PC-9 (cell line): ENCODE measurements around the gene R3HDM2. TPM values are rescaled to one million over a fixed set of nuclear protein-coding genes. Genes with fewer than 3 reads are reported as not detected.

Experiments used
- BruUV-seq: library from RNA; stranded (reverse); fragments of 400-500 nt; replicated peaks from 2 replicates; lab custom pipeline; 2021; lab: Mats Ljungman, UMichigan
- CTCF ChIA-PET: fragments of 300-600 bp; sonication (Branson Sonifier 250); formaldehyde crosslinking; loops from one replicate; lab custom pipeline; 2022; ENCODE audit warnings: antibody characterized with exemption; lab: Charles Lee
- POLR2A ChIA-PET: fragments of 300-600 bp; sonication (Branson Sonifier 250); formaldehyde crosslinking; loops from one replicate; lab custom pipeline; 2022; ENCODE audit warnings: antibody characterized with exemption; ENCODE audit not compliant: unreplicated experiment; lab: Charles Lee
- DNase-seq, 2 experiments: peaks; one replicate each; pipeline versions ENCODE4 v3.0.0 to v3.0.0-alpha.2; 2015 to 2022; ENCODE audit warnings: mixed read lengths in 1 of 2
- H2AFZ ChIP-seq: fragments of 200-600 bp; sonication (generic); 2 replicates; pipeline ENCODE4 v1.8.1; 2017; ENCODE audit warnings: antibody characterized with exemption
- H3F3A ChIP-seq: fragments of 200-600 bp; sonication (generic); 2 replicates; pipeline ENCODE4 v1.8.1; 2017; ENCODE audit warnings: antibody characterized with exemption, mild to moderate bottlenecking, low read depth; ENCODE audit not compliant: insufficient read depth
- H3K27ac ChIP-seq: fragments of 200-600 bp; sonication (generic); 2 replicates; pipeline ENCODE4 v1.6.1; 2016; ENCODE audit warnings: mixed run types
- H3K27me3 ChIP-seq: fragments of 200-600 bp; sonication (generic); 2 replicates; pipeline ENCODE4 v1.6.1; 2016; ENCODE audit warnings: low read depth, mixed run types; ENCODE audit not compliant: insufficient read depth
- H3K36me3 ChIP-seq: fragments of 200-600 bp; sonication (generic); 2 replicates; pipeline ENCODE4 v1.6.1; 2016; ENCODE audit warnings: low read depth, mixed run types
- H3K4me1 ChIP-seq: fragments of 200-600 bp; sonication (generic); replicated peaks from 2 replicates; pipeline ENCODE4 v1.6.1; 2016; ENCODE audit warnings: mixed run types; ENCODE audit not compliant: insufficient read depth
- H3K4me2 ChIP-seq: fragments of 200-600 bp; sonication (generic); 2 replicates; pipeline ENCODE4 v1.6.1; 2017; ENCODE audit warnings: mixed run types
- H3K4me3 ChIP-seq: fragments of 200-600 bp; sonication (generic); 2 replicates; pipeline ENCODE4 v1.6.1; 2016; ENCODE audit warnings: mixed run types
- H3K79me2 ChIP-seq: fragments of 200-600 bp; sonication (generic); 2 replicates; pipeline ENCODE4 v1.6.1; 2017; ENCODE audit warnings: low read depth, mixed run types
- H3K9me2 ChIP-seq: fragments of 200-600 bp; sonication (generic); 2 replicates; pipeline ENCODE4 v1.8.1; 2017; ENCODE audit warnings: mild to moderate bottlenecking; ENCODE audit not compliant: insufficient read depth
- H3K9me3 ChIP-seq: fragments of 200-600 bp; sonication (generic); 2 replicates; pipeline ENCODE4 v1.8.1; 2016; ENCODE audit warnings: low read depth; ENCODE audit not compliant: insufficient read depth
- H4K20me1 ChIP-seq: fragments of 200-600 bp; sonication (generic); 2 replicates; pipeline ENCODE4 v1.8.1; 2017; ENCODE audit not compliant: insufficient read depth
- CTCF ChIP-seq: fragments of 200-600 bp; sonication (generic); conservative IDR thresholded peaks from 2 replicates; pipeline ENCODE4 v1.6.1; 2017; ENCODE audit warnings: mixed run types, antibody characterized with exemption, mild to moderate bottlenecking, moderate library complexity
- EZH2 ChIP-seq: fragments of 200-600 bp; sonication (generic); IDR thresholded peaks from 2 replicates; pipeline ENCODE4 v1.8.0; 2017; ENCODE audit warnings: antibody characterized with exemption, low read depth
- intact Hi-C: fragments of 100-400 bp; cut with micrococcal nuclease; formaldehyde crosslinking; loops from one replicate; pipeline ENCODE4 v1.10.0; 2022; ENCODE audit not compliant: unreplicated experiment
- total RNA-seq: library from RNA; stranded (reverse); gene quantifications from 2 replicates; pipeline ENCODE4 v1.2.3, GENCODE V29; 2021

The R3HDM2 gene
- total RNA-seq, 1 experiment from 2014 or later = 65.1 TPM

DNA sequence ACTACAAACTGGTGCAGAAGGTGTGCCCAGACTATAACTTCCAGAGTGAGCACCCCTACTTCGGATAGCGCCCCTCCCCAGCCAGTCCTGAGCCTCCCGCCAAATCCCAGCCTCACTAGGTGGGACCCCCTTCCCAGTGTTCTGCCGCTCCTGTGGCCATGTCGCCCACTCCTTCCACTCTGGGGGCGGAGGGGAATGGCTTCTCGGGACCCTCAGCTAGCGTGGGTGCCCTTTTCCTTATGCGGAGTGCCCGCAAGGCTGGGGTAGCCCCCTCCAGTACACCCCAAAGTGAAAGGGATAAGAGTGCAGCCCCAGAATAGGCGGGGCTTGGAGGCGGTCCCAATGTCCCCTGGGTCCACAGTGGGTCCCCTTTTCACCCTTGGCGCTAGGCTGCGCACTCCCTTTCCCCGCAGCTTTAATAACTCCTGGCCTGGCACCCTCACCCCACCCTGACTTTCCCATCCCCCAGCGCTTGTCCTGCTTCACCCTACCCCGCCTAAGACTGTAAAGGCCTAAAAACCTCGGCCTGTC is 205.1 kb downstream of the R3HDM2 start:
- no peaks in the 10 kb centered on the region for H3K9me2 ChIP-seq
- no peaks in the 10 kb centered on the region for H4K20me1 ChIP-seq
- DNase-seq = no peak
- H3K4me3 ChIP-seq = no peak overlapping the region
- peaks cover 19% of the 10 kb centered on the region for H3K4me1 ChIP-seq
- CTCF ChIA-PET = no interaction called here
- no peak overlapping the region for H2AFZ ChIP-seq
- H3K36me3 ChIP-seq = no peaks in the 10 kb centered on the region
- no TSS peak for BruUV-seq
- no peak overlapping the region for H3K27ac ChIP-seq
- H3F3A ChIP-seq = peaks cover 14% of the 10 kb centered on the region; the same call in 1 of the 2 replicates
- peaks cover 20% of the 10 kb centered on the region for H3K79me2 ChIP-seq
- no peak overlapping the region for H3K4me2 ChIP-seq
- no peak for TF ChIP-seq CTCF
- no peaks in the 10 kb centered on the region for H3K9me3 ChIP-seq
- POLR2A ChIA-PET = no interaction called here
- intact Hi-C loops = no loop called here
- no peaks in the 10 kb centered on the region for H3K27me3 ChIP-seq

GRCh38 chr12:57224973-57225679 is 205.7 kb downstream of the R3HDM2 start:
- peaks cover 19% of the 10 kb centered on the region for H3K4me1 ChIP-seq
- H3K36me3 ChIP-seq = no peaks in the 10 kb centered on the region
- TF ChIP-seq EZH2 (no peak), CTCF (no peak)
- no peak overlapping the region for H3K27ac ChIP-seq
- ChIA-PET CTCF (no interaction called here), POLR2A (no interaction called here)
- H4K20me1 ChIP-seq = no peaks in the 10 kb centered on the region
- no peak overlapping the region for H2AFZ ChIP-seq
- no TSS peak for BruUV-seq
- H3F3A ChIP-seq = peaks cover 14% of the 10 kb centered on the region; the same call in 1 of the 2 replicates
- intact Hi-C loops = no loop called here
- peaks cover 14% of the 10 kb centered on the region for H3K79me2 ChIP-seq
- H3K4me2 ChIP-seq = no peak overlapping the region
- no peak for DNase-seq
- no peaks in the 10 kb centered on the region for H3K9me3 ChIP-seq
- no peaks in the 10 kb centered on the region for H3K9me2 ChIP-seq
- H3K4me3 ChIP-seq = no peak overlapping the region
- no peaks in the 10 kb centered on the region for H3K27me3 ChIP-seq

GRCh38 chr12:57224278-57224972 is 206.4 kb downstream of the R3HDM2 start:
- Histone ChIP-seq H3K27ac (no peak overlapping the region), H3K9me3 (no peaks in the 10 kb centered on the region), H3F3A (peaks cover 11% of the 10 kb centered on the region; the same call in 1 of the 2 replicates), H3K79me2 (peaks cover 8% of the 10 kb centered on the region), H4K20me1 (no peaks in the 10 kb centered on the region), H3K9me2 (no peaks in the 10 kb centered on the region), H2AFZ (no peak overlapping the region), H3K36me3 (no peaks in the 10 kb centered on the region), H3K27me3 (no peaks in the 10 kb centered on the region), H3K4me1 (peaks cover 19% of the 10 kb centered on the region), H3K4me3 (no peak overlapping the region), H3K4me2 (no peak overlapping the region)
- BruUV-seq = no TSS peak
- ChIA-PET CTCF (interaction anchor here (0.7 kb wide), 1 partner anchor 762 kb away, joined by 5 read pairs; no protein-coding TSS in a partner anchor), POLR2A (no interaction called here)
- TF ChIP-seq CTCF = no peak
- DNase-seq = no peak
- intact Hi-C loops = no loop called here
